Measurements from ENCODE around the gene EVPL. TPM values are rescaled to one million over a fixed set of nuclear protein-coding genes. Genes with fewer than 3 reads are reported as not detected.

EVPL gene
- total and polyA plus RNA-seq, 4 donors: 0.17 to 0.90 (median 0.55) TPM

GRCh38 chr17:76034428-76035350 is 7.6 kb upstream of the EVPL start:
- H3K36me3 ChIP-seq (ENCODE audit: control insufficient read depth, insufficient read depth, low read length): peaks cover 21% of the 10 kb centered on the region
- H3K27ac ChIP-seq (ENCODE audit: low read depth, low read length): no peak overlapping the region
- 79% methylated on average over 8 of the region's 13 CpGs for WGBS (ENCODE audit: insufficient coverage)
- DNase-seq (ENCODE audit: low read depth in 4 of 6, low spot score in 6 of 6): peak in 1 of 6 donors; percentile 62
- no peaks in the 10 kb centered on the region for H3K9me3 ChIP-seq (ENCODE audit: control insufficient read depth, insufficient read depth, low read length)
- H3K27me3 ChIP-seq (ENCODE audit: control insufficient read depth, insufficient read depth, low read length): no peaks in the 10 kb centered on the region
- no peak overlapping the region for H3K4me3 ChIP-seq (ENCODE audit: low read depth, low read length)
- peaks cover 19% of the 10 kb centered on the region for H3K4me1 ChIP-seq (ENCODE audit: control insufficient read depth, insufficient read depth, low read length)

- Histone ChIP-seq H3K27ac (ENCODE audit: low read depth, low read length) (no peak overlapping the region), H3K36me3 (ENCODE audit: control insufficient read depth, insufficient read depth, low read length) (peaks cover 9% of the 10 kb centered on the region), H3K4me3 (ENCODE audit: low read depth, low read length) (no peak overlapping the region), H3K9me3 (ENCODE audit: control insufficient read depth, insufficient read depth, low read length) (no peaks in the 10 kb centered on the region), H3K27me3 (ENCODE audit: control insufficient read depth, insufficient read depth, low read length) (no peaks in the 10 kb centered on the region), H3K4me1 (ENCODE audit: control insufficient read depth, insufficient read depth, low read length) (peaks cover 24% of the 10 kb centered on the region)
- 84% methylated on average over 6 of the region's 6 CpGs for WGBS (ENCODE audit: insufficient coverage)
- DNase-seq (ENCODE audit: low read depth in 4 of 6, low spot score in 6 of 6): no peak
These were observed 6.0 kb upstream of the EVPL start for GRCh38 chr17:76033139-76033538.

- H3K4me3 ChIP-seq (ENCODE audit: low read depth, low read length): no peak overlapping the region
- 52% methylated on average over 3 of the region's 5 CpGs for WGBS (ENCODE audit: insufficient coverage)
- H3K27ac ChIP-seq (ENCODE audit: low read depth, low read length): no peak overlapping the region
- H3K36me3 ChIP-seq (ENCODE audit: control insufficient read depth, insufficient read depth, low read length): peaks cover 9% of the 10 kb centered on the region
- no peak for DNase-seq (ENCODE audit: low read depth in 4 of 6, low spot score in 6 of 6)
- H3K4me1 ChIP-seq (ENCODE audit: control insufficient read depth, insufficient read depth, low read length): peaks cover 24% of the 10 kb centered on the region
- H3K9me3 ChIP-seq (ENCODE audit: control insufficient read depth, insufficient read depth, low read length): no peaks in the 10 kb centered on the region
- H3K27me3 ChIP-seq (ENCODE audit: control insufficient read depth, insufficient read depth, low read length): no peaks in the 10 kb centered on the region
These were observed 5.6 kb upstream of the EVPL start for GRCh38 chr17:76032780-76033108.

DNA sequence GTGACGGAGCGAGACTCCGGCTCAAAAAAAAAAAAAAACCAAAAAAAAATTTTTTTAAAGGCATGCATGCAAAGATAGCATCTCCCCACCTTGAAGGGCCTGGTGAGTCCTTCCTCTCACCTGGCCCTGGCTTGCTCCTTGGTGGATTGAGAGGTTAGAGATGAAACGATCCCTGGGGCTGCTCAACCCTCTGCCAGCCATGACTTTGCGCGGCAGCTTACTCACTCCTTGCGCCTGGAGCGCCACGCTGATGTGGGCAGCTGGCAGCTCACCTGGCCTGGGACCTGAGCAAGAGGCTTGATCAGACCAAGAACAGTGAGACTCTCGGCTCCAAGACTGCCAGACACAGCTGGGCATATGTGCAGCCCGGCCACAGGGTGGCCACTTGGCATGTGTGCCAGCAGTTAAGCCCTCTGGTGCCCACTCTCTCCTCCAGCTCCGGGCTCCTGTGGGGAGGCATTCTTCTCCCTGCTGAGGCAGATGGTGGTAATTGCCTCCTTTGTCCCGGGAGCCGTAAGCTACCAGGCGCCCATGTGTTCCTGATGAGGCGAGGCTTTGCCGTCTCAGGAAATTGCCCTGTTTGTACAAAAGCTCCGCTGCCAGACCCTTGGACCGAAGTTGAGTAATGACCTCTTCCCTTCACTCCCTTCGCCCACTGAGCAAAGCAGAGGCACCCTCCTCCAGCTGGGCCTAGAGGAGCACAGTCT is 5.1 kb upstream of the EVPL start:
- no peaks in the 10 kb centered on the region for H3K9me3 ChIP-seq (ENCODE audit: control insufficient read depth, insufficient read depth, low read length)
- peaks cover 7% of the 10 kb centered on the region for H3K36me3 ChIP-seq (ENCODE audit: control insufficient read depth, insufficient read depth, low read length)
- no peak overlapping the region for H3K4me3 ChIP-seq (ENCODE audit: low read depth, low read length)
- 39% methylated on average over 14 of the region's 20 CpGs for WGBS (ENCODE audit: insufficient coverage)
- H3K27me3 ChIP-seq (ENCODE audit: control insufficient read depth, insufficient read depth, low read length): no peaks in the 10 kb centered on the region
- H3K4me1 ChIP-seq (ENCODE audit: control insufficient read depth, insufficient read depth, low read length): peaks cover 24% of the 10 kb centered on the region
- no peak overlapping the region for H3K27ac ChIP-seq (ENCODE audit: low read depth, low read length)
- DNase-seq (ENCODE audit: low read depth in 4 of 6, low spot score in 6 of 6): peak in 2 of 6 donors; percentile 49 to 60

GRCh38 chr17:76026714-76027158 is 370 bp downstream of the EVPL start:
- Histone ChIP-seq H3K4me1 (ENCODE audit: control insufficient read depth, insufficient read depth, low read length) (peaks cover 8% of the 10 kb centered on the region), H3K36me3 (ENCODE audit: control insufficient read depth, insufficient read depth, low read length) (no peaks in the 10 kb centered on the region), H3K27me3 (ENCODE audit: control insufficient read depth, insufficient read depth, low read length) (no peaks in the 10 kb centered on the region), H3K27ac (ENCODE audit: low read depth, low read length) (no peak overlapping the region), H3K9me3 (ENCODE audit: control insufficient read depth, insufficient read depth, low read length) (no peaks in the 10 kb centered on the region), H3K4me3 (ENCODE audit: low read depth, low read length) (no peak overlapping the region)
- DNase-seq (ENCODE audit: low read depth in 4 of 6, low spot score in 6 of 6): no peak
- 74% methylated on average over 13 of the region's 15 CpGs for WGBS (ENCODE audit: insufficient coverage)

GRCh38 chr17:76025294-76025693 is 1.8 kb downstream of the EVPL start:
- WGBS (ENCODE audit: insufficient coverage): 91% methylated on average over 12 of the region's 12 CpGs
- DNase-seq (ENCODE audit: low read depth in 4 of 6, low spot score in 6 of 6): no peak
- no peak overlapping the region for H3K4me3 ChIP-seq (ENCODE audit: low read depth, low read length)
- no peak overlapping the region for H3K27ac ChIP-seq (ENCODE audit: low read depth, low read length)
- no peaks in the 10 kb centered on the region for H3K9me3 ChIP-seq (ENCODE audit: control insufficient read depth, insufficient read depth, low read length)
- no peaks in the 10 kb centered on the region for H3K27me3 ChIP-seq (ENCODE audit: control insufficient read depth, insufficient read depth, low read length)
- peaks cover 8% of the 10 kb centered on the region for H3K4me1 ChIP-seq (ENCODE audit: control insufficient read depth, insufficient read depth, low read length)
- no peaks in the 10 kb centered on the region for H3K36me3 ChIP-seq (ENCODE audit: control insufficient read depth, insufficient read depth, low read length)

- 97% methylated on average over 6 of the region's 9 CpGs for WGBS (ENCODE audit: insufficient coverage)
- no peaks in the 10 kb centered on the region for H3K9me3 ChIP-seq (ENCODE audit: control insufficient read depth, insufficient read depth, low read length)
- H3K4me3 ChIP-seq (ENCODE audit: low read depth, low read length): no peak overlapping the region
- H3K4me1 ChIP-seq (ENCODE audit: control insufficient read depth, insufficient read depth, low read length): peaks cover 2% of the 10 kb centered on the region
- DNase-seq (ENCODE audit: low read depth in 4 of 6, low spot score in 6 of 6): no peak
- H3K36me3 ChIP-seq (ENCODE audit: control insufficient read depth, insufficient read depth, low read length): no peaks in the 10 kb centered on the region
- no peak overlapping the region for H3K27ac ChIP-seq (ENCODE audit: low read depth, low read length)
- no peaks in the 10 kb centered on the region for H3K27me3 ChIP-seq (ENCODE audit: control insufficient read depth, insufficient read depth, low read length)
These were observed 2.8 kb downstream of the EVPL start for GRCh38 chr17:76024353-76024752.

DNA sequence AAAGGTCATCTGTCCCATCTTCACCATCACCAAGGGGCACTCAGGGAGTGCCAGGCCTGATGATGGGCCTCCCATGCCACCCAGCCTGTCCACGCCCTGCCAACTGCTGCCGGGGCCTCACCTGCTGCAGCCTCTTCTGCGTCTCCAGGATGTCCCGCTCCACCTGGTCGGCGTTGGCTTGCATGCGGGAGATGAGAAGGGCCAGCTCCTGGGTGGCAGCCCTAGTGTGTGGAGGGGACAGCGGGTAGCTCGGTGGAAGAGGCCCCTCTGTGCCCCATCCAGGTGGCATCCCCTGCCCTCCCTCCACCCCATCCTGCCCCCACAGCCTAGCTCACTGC is 3.2 kb downstream of the EVPL start:
- H3K4me3 ChIP-seq (ENCODE audit: low read depth, low read length): no peak overlapping the region
- H3K27me3 ChIP-seq (ENCODE audit: control insufficient read depth, insufficient read depth, low read length): no peaks in the 10 kb centered on the region
- H3K36me3 ChIP-seq (ENCODE audit: control insufficient read depth, insufficient read depth, low read length): no peaks in the 10 kb centered on the region
- H3K4me1 ChIP-seq (ENCODE audit: control insufficient read depth, insufficient read depth, low read length): no peaks in the 10 kb centered on the region
- WGBS (ENCODE audit: insufficient coverage): 90% methylated on average over 2 of the region's 9 CpGs
- H3K27ac ChIP-seq (ENCODE audit: low read depth, low read length): no peak overlapping the region
- no peaks in the 10 kb centered on the region for H3K9me3 ChIP-seq (ENCODE audit: control insufficient read depth, insufficient read depth, low read length)
- no peak for DNase-seq (ENCODE audit: low read depth in 4 of 6, low spot score in 6 of 6)

DNA sequence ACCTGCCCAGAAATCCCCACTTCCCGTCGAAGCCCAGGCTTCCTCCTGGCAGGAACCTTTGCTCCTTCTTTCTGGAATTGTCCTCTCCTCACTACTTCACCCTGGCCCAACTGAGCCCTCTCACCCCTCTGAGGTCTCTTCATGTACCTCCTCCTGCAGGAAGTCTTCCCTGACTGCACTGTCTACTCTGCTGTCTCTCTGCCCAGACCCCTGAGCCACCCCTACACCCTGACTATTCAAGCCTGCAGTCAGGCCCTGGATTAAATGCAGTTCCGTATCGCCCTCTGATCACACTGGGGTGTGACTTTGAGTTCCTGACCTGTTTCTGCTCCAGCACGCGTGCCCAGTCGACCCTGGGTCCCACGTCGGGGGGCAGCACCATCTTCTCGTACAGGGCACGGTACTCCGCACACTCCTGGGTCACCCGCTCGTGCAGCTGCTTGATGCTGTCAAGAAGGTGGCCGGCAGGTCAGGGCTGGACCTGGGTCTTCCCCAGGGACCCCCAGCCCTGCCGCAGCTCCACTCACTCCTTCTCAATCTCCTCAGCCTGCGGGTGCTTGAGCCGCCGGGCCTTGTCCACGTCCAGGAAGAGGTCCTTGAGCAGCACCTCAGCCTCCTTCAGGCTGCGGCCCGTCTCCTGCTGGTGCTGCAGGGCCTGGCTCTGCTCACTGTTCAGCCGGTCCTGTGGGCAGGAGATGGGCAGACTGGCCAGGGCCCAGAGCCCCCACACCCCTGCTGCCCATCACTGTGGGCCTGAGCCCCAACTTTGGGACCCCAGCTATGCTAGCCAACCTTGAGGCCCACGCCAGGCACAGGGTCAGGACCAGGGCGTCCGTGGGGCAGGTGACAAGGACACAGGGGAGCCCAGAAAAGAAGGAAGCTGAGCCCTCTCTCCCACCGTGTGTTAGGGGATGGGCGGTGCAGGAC is 3.9 kb downstream of the EVPL start:
- no peaks in the 10 kb centered on the region for H3K27me3 ChIP-seq (ENCODE audit: control insufficient read depth, insufficient read depth, low read length)
- WGBS (ENCODE audit: insufficient coverage): 88% methylated on average over 26 of the region's 28 CpGs
- no peaks in the 10 kb centered on the region for H3K9me3 ChIP-seq (ENCODE audit: control insufficient read depth, insufficient read depth, low read length)
- H3K27ac ChIP-seq (ENCODE audit: low read depth, low read length): no peak overlapping the region
- no peaks in the 10 kb centered on the region for H3K36me3 ChIP-seq (ENCODE audit: control insufficient read depth, insufficient read depth, low read length)
- no peaks in the 10 kb centered on the region for H3K4me1 ChIP-seq (ENCODE audit: control insufficient read depth, insufficient read depth, low read length)
- H3K4me3 ChIP-seq (ENCODE audit: low read depth, low read length): no peak overlapping the region
- DNase-seq (ENCODE audit: low read depth in 4 of 6, low spot score in 6 of 6): no peak

Measured in spinal cord (tissue), 10 donors.